AG20443 (cell line): ENCODE results near the gene C11orf98.
A peak's percentile ranks its signal among the peaks of the same experiment; 100 is the strongest.
"Not testable (repeated sequence)": the region's sequence is repeated elsewhere in the genome, so short reads cannot be mapped to it uniquely, and the experiment has no call there.

ENCODE experiments used
- DNase-seq: peaks from one replicate; pipeline ENCODE4 v3.0.0; 2012; ENCODE audit warnings: low spot score, mixed read lengths

The C11orf98 gene

DNA sequence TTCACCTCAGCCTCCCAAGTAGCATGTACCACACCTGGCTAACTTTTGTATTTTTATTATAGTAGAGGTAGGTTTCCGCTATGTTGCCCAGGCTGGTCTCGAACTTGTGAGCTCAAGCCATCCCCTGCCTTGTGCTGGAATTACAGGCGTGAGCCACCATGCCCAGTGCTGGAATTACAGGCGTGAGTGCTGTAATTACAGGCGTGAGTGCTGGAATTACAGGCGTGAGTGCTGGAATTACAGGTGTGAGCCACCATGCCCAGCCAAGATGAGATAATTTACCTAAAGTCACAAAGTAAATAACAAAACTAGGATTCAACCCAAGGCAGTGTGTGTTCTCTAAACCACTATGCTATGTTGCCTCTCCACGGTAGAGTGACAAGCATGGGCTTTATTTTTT, 17.5 kb upstream of the C11orf98 start:
- DNase-seq, result no peak

DNA sequence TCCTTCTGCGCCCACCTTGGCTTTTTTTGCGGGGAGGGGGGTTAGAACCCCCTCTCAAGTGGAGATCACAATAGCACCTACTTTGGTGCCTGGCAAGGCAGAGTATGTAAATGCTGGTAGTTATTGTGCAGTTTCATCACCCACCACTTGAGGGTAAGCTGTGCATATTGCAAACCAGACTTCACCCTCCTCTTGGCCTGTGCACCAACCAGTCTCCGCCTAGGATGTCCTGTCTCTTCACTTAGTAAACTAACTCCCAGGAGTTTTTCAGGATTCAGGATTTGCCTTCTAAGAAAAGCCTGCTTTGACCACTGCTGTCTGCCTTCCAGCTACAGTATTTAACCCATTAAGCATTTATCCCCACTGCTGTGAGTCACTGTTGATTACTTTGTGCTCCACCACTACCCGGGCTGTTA, 15.8 kb upstream of the C11orf98 start:
- peak; percentile 75 for DNase-seq

DNA sequence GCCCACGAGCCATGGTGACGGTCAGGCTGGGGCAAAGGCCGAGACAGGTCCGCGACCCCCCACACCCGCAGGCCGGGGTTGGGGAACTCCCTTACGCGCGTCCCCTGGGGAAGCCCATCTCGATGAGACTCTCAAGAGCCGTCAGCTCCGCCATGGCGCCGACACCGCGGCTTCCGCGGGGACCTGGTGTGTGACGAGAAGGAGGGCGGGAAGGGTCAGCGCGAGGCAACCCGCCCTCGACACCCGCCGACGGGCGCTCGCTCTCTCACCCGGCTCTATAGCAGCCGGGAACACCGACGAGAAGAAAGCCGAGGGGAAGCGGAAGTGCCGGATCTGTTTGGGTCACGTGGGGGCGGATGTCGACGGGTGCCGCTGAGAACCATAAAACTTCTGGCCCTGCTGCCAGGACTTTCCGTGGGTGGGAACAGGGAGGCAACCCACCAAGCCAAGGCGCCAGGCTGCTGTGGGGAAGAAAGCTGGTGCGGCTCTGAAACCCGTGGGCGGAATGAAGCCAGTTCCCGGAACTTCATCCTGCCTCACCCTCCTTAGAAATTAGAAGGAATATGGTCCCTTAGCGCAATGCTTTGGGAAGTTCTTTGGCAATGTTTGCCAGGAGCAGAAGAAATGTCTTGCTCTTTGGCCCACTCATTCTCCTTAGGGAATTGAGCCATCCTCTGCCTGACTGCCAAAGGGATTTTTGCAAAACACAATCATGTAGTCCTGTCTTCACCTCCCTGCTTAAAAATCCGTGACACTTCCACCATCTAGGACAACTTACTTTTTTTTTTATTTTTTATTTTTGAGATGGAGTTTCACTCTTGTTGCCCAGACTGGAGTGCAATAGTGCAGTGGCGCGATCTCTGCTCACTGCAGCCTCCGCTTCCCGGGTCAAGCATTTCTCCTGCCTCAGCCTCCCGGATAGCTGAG, 14.0 kb upstream of the C11orf98 start, which contains the start of gene UBXN1:
TSS of gene UBXN1 (minus strand) at position 304 of the 927 bp plus-strand sequence. CDS start at position 154, 150 bp downstream.
- DNase-seq, result peak; percentile 92

DNA sequence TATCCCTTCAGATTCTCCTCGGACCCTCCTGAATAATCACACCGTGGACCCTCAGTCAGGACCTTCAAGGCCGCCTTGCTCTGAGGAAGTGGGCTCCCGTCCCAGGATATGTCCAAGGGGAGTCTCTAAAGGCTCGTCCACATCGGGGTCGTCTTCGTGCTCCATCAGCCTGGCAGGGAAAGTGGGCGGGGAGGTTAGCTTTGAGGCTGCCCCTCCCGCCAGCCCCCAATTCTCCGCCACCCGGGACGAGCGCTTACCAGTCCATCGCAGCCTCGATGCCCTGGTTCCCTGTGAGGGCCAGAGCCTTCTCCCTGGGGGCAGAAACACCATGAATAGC, 13.4 kb upstream of the C11orf98 start:
- DNase-seq, result no peak

DNA sequence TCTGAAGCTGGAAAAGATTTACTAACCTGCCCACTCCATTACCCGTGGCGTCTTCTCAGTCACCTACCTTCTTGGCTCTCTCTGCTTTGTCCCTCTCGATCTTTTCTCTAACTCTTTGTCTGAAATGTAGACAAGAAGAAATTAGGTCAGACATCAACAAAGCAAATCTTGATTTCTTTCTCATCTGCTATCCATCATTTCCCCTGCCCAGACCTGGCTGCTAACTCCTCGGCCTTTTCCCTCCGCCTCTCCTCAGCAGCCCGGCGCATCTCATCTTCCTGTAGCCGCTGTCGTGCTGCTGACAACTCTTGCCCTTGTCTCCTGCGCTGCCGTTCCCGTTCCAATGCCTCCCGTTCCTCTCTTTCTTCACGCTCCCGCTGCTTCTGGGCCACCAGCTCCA, 12.7 kb upstream of the C11orf98 start:
- no peak for DNase-seq

DNA sequence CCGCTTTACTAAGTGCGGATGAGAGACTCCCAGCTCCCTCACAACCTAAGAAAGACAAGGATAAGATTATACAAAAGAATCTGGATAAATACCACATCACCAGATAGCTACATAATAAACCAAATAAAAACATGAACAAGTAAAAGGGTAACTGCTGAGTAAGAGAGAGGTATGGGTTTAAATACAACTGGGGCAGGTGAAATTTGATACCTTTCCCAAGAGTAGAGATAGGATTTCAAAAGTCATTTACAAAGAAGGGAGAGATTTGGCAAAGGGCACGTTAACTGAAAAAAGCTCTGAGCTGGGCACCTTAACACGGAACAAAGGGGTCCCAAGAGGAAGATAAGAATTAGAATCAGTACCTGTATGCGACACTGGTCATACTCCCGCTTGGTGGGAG, 12.1 kb upstream of the C11orf98 start:
- DNase-seq, result no peak

DNA sequence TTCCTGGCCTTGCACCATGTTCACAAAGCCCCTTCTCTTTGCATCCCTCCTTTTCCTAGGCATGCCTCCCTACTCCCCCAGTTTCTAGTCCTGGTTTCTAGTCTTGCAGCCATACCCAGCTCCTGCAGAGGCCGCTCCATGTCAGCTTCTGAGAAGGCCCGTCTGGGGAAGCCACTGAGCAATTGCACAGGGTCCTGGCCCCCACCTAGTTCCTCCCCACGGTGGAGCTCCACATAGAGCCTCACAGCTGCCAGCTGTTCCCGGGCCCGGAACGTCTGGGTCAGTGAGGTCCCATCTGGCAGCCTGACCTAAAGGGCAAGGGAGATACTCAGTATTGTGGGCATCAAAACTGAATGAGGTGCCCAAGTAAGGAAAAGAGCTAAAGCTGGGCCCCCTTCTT, 11.7 kb upstream of the C11orf98 start:
- DNase-seq, result no peak

DNA sequence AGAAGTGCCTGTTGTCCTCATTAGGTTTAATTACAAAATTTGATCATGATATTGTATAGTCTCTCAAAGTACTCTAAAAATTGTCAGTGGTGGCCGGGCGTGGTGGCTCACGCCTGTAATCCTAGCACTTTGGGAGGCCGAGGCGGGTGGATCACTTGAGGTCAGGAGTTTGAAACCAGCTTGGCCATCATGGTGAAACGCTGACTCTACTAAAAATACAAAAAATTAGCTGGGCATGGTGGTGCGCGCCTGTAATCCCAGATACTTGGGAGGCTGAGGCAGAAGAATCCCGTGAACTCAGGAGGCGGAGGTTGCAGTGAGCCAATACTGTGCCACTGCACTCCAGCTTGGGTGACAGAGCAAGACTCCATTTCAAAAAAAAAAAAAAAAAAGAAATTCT, 10.4 kb upstream of the C11orf98 start:
- not testable (repeated sequence) for DNase-seq

DNA sequence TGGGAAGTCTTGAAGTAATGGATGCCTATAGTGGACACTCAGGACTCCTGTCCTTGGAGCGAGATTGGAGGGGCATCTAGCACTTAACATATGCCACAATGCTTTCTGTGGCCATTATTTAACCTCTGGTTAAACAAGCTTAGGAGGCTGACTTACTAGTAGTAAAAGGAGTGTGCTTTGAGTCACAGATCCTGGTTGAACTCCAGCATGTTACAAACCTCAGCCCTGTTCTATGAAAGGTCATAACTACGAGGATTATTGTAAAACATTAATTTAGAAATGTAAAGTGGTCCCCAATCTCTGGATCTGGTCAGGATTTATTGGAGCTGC, 8.2 kb upstream of the C11orf98 start:
- no peak for DNase-seq

DNA sequence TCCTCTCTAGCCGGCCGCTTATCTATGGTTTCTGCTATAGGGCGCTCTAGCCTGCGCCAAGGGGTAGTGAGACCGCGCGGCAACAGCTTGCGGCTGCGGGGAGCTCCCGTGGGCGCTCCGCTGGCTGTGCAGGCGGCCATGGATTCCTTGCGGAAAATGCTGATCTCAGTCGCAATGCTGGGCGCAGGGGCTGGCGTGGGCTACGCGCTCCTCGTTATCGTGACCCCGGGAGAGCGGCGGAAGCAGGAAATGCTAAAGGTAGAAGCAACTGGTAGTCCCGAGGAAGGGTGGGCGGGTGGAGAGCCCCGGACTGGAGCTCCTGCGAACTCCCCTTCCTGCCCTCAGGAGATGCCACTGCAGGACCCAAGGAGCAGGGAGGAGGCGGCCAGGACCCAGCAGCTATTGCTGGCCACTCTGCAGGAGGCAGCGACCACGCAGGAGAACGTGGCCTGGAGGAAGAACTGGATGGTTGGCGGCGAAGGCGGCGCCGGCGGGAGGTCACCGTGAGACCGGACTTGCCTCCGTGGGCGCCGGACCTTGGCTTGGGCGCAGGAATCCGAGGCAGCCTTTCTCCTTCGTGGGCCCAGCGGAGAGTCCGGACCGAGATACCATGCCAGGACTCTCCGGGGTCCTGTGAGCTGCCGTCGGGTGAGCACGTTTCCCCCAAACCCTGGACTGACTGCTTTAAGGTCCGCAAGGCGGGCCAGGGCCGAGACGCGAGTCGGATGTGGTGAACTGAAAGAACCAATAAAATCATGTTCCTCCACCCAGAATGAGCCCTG, 6.8 kb upstream of the C11orf98 start, which contains the start of the genes LBHD1 and UQCC3:
TSS of gene LBHD1 (minus strand) at position 660 of the 782 bp plus-strand sequence. CDS start 2,236 bp downstream, outside the sequence.
TSS of gene UQCC3 (plus strand) at position 66 of the 782 bp plus-strand sequence. CDS start at position 139, 73 bp downstream.
- peak; percentile 79 for DNase-seq

DNA sequence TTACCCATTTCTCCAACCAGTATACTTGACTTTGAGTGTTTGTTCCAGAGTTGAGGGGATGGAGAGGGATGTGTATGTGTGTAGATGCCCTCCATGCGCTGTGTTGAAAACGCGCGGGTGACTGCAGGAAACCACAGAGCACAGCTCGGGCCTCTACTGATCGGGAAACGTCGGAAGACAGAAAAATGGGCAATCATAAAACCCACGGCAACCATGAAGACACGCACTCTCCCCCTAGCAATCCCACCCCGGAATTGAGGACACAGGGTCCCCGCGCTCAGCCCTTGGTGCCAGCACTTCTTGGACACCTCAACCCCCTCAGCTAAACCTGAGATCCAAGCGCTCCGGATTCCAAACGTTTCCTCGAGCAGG, 6.2 kb upstream of the C11orf98 start:
- DNase-seq, result peak; percentile 45

DNA sequence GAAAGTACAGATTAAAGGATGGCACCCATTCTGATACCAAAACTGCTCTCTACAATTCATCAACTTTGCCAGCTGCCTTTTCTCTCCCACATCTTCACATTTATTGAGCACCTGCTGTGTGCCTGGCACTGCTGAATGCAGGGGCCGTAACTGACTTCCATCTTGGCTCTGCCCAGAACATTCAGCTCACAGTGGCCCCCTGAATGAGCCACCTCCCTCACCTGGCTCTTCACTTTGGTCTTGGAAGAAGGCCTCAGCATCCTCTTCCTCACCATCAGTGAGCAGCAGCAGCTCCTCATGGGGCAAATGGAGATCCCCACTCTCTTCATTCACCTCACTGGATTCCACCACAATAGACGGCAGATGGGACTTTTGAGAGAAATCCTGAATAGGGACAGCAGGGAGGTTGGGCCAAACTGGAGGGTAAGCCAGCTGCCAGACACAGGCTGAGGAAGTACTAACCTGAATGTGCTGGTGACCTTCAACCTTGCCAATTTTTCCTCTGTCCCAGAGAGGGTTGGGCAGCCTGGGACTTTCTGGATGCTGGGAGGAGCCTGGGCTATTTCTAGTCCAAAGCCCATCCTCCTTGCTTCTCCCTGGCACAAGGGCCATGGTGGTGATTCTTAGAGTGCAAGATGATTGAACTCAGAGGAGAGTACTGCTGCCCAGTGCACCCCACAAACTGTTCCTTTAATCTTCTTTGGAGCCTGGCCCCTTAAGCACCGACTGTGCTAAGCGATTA, 4.6 kb upstream of the C11orf98 start:
- no peak for DNase-seq

DNA sequence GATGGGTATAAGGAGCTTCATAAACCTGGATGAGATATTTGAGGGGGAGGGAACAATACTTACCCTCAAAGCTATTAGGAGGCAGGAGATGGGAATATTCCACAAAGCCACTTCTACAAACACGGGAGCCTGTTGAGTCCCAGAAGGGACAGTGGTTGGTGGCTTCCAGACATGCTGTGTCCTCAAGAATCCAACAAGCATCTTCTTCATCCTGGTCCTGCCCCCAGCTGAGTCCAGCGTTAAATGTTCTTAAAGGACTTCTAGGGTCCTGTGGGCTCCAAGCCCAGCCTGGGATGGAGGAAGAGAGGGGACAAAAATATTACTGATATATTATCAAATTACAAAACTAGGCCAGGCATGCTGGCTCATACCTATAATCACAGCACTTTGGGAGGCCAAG, 2.5 kb upstream of the C11orf98 start:
- DNase-seq, result no peak

DNA sequence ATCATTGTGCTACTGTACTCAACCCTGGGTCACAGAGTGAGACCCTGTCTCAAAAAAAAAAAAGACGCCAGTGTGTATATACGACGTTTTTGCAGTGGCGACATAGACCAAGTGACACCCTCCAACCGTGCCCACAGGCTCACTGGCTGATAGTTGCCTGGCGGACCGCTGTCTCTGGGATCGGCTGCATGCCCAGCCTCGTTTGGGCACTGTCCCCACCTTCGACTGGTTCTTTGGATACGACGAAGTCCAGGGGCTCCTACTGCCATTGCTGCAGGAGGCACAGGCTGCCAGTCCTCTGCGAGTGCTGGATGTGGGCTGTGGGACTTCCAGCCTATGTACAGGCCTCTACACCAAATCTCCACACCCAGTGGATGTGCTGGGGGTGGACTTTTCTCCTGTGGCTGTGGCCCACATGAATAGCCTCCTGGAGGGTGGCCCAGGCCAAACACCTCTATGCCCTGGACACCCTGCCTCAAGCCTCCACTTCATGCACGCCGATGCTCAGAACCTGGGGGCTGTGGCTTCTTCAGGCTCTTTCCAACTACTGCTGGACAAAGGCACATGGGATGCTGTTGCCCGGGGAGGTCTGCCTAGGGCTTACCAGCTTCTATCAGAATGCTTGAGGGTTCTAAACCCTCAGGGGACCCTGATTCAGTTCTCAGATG, 1.4 kb upstream of the C11orf98 start:
- DNase-seq, result no peak

DNA sequence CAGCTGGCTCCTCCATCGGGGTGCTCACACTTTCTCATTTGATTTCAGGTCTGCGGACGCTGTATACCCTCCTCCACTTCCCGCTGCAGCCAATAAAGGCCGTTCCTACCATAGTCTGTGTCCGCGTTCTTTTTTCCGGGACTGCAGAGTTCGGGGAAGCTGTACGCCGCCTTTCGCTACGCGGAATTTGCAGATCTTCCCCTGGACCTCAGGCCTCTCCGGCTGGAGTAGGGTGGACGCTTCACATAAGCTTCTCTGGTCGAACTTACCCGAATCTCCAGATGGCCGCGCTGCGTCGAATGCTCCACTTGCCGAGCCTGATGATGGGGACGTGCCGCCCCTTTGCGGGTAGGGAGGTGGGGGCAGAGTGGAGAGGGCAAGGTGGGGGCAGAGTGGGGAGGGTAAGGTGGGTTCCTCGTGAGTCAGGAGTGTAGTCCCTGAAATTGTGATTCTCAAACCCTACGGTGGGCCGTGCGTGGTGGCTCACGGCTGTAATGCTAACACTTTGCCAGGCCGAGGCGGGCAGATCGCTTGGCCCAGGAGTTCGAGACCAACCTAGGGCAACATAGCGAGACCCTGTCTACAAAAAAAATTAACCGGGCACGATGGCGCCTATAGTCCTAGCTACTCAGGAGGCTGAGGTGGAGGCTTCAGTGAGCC, 719 bp upstream of the C11orf98 start:
- peak; percentile 56 for DNase-seq

DNA sequence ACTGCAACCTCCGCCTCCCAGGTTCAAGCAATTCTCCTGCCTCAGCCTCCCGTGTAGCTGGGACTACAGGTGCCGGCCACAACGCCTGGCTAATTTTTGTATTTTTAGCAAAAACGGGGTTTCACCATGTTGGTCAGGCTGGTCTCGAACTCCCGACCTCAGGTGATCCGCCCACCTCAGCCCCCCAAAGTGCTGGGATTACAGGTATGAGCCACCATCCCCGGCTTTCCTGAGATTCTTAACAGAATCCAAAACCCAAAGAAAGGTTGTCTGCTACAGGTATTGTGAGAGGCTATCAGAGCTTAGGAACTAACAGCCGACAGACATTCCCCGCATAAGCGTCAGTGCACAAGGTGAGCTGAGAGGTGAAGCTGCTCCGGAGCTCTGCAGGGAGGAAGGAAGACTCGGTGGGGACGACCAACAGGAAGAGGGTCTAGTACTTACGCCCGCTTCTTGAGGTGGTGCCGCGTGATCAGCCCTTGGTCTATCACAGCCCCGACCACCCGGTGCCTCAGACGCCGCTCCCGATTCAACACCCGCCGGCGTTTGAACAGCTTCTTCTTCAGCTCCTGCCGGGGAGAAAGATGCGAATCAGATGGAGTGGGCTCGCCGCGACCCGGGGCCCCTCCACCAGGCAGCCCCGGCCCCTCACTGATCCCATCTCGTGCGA, 470 bp downstream of the C11orf98 start:
- no peak for DNase-seq

DNA sequence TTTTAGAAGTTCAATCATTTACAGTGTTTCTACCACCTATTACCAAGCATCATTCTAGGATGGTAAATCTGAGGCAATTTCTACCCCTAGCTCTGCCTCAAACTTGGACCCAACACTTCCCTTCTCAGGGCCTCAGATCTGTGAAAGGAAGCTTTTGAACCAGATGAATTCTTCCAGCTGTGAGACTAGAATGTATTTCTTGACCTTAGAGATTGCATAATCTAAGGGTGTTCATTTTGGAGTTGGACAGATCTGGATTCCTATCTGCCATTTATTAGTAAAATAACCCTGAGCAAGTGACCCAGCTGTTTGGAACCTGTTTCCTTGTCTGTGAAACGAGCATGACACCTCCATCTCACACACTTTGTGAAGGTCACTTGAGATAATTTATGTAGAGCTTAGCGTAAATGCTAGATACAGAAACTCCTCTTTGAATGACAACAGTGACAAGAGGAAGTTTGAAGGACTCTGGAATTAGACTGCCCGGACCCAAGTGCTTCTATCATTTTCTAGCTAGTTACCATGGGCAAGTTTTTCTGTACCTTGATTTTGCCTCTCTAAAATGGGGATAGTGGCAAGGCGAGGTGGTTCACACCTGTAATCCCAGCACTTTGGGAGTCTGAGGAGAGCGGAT, 8.1 kb downstream of the C11orf98 start:
- DNase-seq, result no peak

DNA sequence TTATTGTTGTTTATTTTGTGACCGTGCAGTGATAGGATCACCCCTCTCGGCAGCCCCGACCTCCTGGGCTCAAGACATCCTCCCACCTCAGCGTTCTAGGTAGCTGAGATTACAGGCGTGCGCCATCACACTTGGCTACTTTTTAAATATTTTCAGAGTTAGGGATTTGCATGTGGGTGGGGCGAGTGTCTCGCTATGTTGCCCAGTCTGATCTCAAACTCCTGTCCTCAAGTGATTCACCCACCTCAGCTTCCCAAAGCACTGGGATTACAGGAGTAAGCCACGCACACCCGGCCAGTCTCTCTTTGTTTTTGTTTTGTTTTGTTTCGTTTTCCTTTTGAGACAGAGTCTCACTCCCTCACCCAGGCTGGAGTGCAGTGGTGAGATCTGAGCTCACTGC, 10.7 kb downstream of the C11orf98 start:
- DNase-seq, result no peak

DNA sequence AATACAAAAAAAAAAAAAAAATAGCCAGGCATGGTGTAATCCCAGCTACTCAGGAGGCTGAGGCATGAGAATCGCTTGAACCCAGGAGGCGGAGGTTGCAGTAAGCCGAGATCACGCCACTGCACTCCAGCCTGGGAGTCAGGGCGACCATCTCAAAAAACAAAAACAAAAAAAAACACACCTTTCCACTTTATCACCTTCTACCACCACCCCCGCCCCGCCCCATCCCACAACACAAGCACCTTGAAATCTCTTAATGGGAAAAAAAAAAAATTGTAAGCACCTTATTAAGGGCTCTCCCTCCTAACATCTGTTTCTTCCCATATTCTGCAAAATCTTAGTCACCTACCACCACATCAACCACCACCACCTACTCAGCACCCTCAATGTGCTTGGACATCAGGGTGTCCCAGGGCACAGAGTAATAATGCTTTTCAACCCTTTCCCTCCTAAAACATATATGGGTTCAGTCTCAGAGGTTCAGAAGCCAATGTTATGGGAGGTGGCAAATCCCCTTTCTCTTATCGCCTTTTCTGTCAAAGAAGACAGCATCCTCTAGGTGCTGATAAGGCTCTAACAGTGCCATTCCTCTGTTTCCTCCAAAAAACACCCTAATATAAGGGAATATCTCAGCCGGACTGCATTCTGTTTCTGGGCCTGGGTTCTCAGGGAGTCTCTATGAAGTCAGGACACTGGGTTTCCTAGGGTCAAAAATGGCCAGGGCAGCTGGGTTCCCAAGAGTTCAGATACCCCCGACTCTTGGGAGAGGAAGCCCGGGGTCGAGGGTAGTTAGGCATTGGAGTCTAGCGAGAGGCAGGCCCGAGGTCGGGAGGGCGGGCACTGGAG, 12.6 kb downstream of the C11orf98 start:
- no peak for DNase-seq
